Lung (tissue), 12 donors: ENCODE data around the gene AOAH. TPM values are rescaled to one million over a fixed set of nuclear protein-coding genes. Genes with fewer than 3 reads are reported as not detected.

ENCODE experiments used
- ATAC-seq: fragments of 200-7000 bp; cut with Tn5 transposase; one replicate; pipeline ENCODE4 v1.9.1; 2020; ENCODE audit warnings: moderate number of reproducible peaks; ENCODE audit not compliant: insufficient read depth, low FRiP score
- DNase-seq, 3 donors: peaks; one replicate each; pipeline ENCODE4 v3.0.0-alpha.2; 2013 to 2017
- H3K27ac ChIP-seq, 2 donors: one replicate each; pipeline ENCODE4 v1.5.1; 2013; ENCODE audit warnings: mild to moderate bottlenecking in 2 of 2, moderate library complexity in 2 of 2, control low read depth in 1 of 2, inconsistent platforms in 1 of 2, low read depth in 1 of 2, low read length in 1 of 2
- H3K27me3 ChIP-seq, 3 donors: one replicate each; pipeline ENCODE4 v1.5.1; 2013; ENCODE audit warnings: low read length in 2 of 3; ENCODE audit not compliant: control insufficient read depth in 3 of 3, insufficient read depth in 3 of 3
- H3K36me3 ChIP-seq, 4 donors: one replicate each; pipeline ENCODE4 v1.5.1; 2013; ENCODE audit warnings: low read length in 4 of 4, mild to moderate bottlenecking in 1 of 4, moderate library complexity in 1 of 4; ENCODE audit not compliant: control insufficient read depth in 4 of 4, insufficient read depth in 4 of 4
- H3K4me1 ChIP-seq, 5 donors: one replicate each; pipeline ENCODE4 v1.5.1; 2013; ENCODE audit warnings: low read length in 5 of 5, mild to moderate bottlenecking in 2 of 5, moderate library complexity in 1 of 5; ENCODE audit not compliant: control insufficient read depth in 5 of 5, insufficient read depth in 5 of 5
- H3K4me3 ChIP-seq: one replicate; pipeline ENCODE4 v1.5.1; 2013; ENCODE audit warnings: mild to moderate bottlenecking, control low read depth, moderate library complexity
- H3K9ac ChIP-seq, 2 donors: one replicate each; pipeline ENCODE4 v1.5.1; 2013; ENCODE audit warnings: low read length in 2 of 2, control low read depth in 1 of 2; ENCODE audit not compliant: insufficient read depth in 1 of 2
- H3K9me3 ChIP-seq, 4 donors: one replicate each; pipeline ENCODE4 v1.5.1; 2013; ENCODE audit warnings: low read length in 3 of 4, mild to moderate bottlenecking in 1 of 4, moderate library complexity in 1 of 4; ENCODE audit not compliant: control insufficient read depth in 4 of 4, insufficient read depth in 3 of 4
- WGBS, 2 donors: extraction: QIAGEN DNeasy Blood & Tissue Kit; methylation state at CpG; one replicate each; pipeline ENCODE4 v1.1.7; 2013; 5-methylcytosine and 5-hydroxymethylcytosine counted together
- polyA plus RNA-seq, 2 donors: library from polyadenylated mRNA; stranded (reverse); fragments of 200-250 nt; gene quantifications; one replicate each; pipeline ENCODE4 v1.2.1, GENCODE V29; 2013
- total RNA-seq, 2 donors: library from RNA; depleted of rRNA in 1 of 2; stranded (reverse); fragments of >200 nt in 1 of 2; gene quantifications; one replicate each; pipeline ENCODE4 v1.2.1, GENCODE V29; 2014 to 2021
- TF ChIP-seq, protein P1 (sequence below): IDR thresholded peaks from 2 replicates; pipeline ENCODE4 v1.5.1; 2012; ENCODE audit warnings: mild to moderate bottlenecking; ENCODE audit errors: control extremely low read depth, extremely low read depth
- donor health status: control.
- donor health status: control.
- donor health status: Bipolar disorder and iron deficiency.
- donor health status: healthy.
- donor health status: DM: yes; HTN: yes; CAD: no.

Gene AOAH
- total and polyA plus RNA-seq, 4 donors = 4.7 to 36.4 (median 29.0) TPM

DNA sequence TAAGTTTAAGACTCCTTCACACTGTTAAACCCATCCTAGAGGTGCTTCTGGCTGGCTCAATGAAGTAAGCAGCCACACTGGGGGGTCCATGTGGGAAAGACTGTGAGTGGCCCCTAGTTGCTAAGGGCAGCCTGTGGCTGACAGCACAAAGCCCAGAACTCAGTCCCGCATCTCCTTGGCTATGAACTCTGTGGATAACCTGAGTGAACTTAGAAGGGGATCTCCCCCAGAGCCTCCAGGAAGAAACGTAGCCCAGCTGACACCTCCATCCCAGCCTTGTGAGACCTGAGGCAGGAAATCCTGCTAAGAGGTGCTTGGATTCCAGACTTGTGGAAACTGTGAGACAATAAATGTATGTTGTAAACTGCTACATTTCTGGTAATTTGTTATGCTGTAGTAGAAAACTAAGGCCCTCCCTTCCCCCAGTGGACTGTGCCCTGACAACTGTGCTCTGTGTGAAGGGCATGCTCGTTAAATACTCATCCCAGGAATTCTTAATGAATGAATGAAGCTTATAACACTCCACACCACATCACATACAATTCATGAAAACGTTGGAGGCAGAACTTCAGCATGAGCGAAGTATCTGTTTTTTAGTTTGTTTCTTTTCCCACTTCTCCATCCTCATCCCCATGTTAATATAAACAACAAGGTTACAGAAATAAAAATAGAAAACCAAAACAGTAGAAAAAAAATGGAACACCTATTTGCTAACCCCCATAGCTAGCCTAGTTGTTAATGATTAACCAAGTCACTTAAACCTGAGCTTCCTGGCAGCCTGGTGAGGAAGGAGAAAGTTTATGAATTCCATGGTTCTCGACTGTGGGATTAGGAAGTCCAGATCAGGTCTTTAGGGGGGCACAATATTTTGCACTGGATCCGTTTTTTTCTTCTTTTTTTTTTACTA is 36.8 kb upstream of the AOAH start:
- 80 to 96% methylated on average over 7 of the region's 7 CpGs for WGBS, 2 donors
- Histone ChIP-seq H3K4me3 (no peak overlapping the region), H3K27me3 (no peaks in the 10 kb centered on the region), H3K36me3 (no peaks in the 10 kb centered on the region), H3K9ac (no peak overlapping the region), H3K4me1 (no peaks in the 10 kb centered on the region), H3K27ac (no peak overlapping the region), H3K9me3 (no peaks in the 10 kb centered on the region)
- ATAC-seq = no peak
- TF ChIP-seq, protein P1, sequence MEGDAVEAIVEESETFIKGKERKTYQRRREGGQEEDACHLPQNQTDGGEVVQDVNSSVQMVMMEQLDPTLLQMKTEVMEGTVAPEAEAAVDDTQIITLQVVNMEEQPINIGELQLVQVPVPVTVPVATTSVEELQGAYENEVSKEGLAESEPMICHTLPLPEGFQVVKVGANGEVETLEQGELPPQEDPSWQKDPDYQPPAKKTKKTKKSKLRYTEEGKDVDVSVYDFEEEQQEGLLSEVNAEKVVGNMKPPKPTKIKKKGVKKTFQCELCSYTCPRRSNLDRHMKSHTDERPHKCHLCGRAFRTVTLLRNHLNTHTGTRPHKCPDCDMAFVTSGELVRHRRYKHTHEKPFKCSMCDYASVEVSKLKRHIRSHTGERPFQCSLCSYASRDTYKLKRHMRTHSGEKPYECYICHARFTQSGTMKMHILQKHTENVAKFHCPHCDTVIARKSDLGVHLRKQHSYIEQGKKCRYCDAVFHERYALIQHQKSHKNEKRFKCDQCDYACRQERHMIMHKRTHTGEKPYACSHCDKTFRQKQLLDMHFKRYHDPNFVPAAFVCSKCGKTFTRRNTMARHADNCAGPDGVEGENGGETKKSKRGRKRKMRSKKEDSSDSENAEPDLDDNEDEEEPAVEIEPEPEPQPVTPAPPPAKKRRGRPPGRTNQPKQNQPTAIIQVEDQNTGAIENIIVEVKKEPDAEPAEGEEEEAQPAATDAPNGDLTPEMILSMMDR = no peak
- no peak for DNase-seq

DNA sequence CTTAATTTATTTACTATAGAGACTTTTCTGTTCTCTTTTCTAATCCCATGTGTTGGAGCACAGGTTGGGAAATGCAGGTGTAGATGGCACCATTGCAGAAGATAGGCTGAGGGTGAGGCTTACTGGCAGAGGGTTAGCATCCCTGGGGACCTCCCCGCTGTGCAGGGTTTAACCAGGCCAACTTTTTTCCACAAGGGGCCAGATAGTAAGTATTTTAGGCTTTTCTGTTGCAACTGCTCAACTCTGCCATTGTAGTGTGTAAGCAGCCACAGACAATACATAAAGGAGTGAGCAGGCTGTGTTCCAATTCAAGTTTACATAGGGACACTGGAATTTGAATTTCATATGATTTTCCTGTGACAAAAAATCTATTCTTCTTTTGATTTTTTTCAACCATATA is 34.6 kb upstream of the AOAH start:
- TF ChIP-seq, protein P1 = no peak
- H3K9me3 ChIP-seq = no peaks in the 10 kb centered on the region
- no peaks in the 10 kb centered on the region for H3K27me3 ChIP-seq
- WGBS, 2 donors = 85 to 89% methylated on average over 1 of the region's 1 CpG
- ATAC-seq = no peak
- H3K9ac ChIP-seq = no peak overlapping the region
- no peaks in the 10 kb centered on the region for H3K4me1 ChIP-seq
- H3K4me3 ChIP-seq = no peak overlapping the region
- no peak overlapping the region for H3K27ac ChIP-seq
- DNase-seq = no peak
- H3K36me3 ChIP-seq = no peaks in the 10 kb centered on the region

DNA sequence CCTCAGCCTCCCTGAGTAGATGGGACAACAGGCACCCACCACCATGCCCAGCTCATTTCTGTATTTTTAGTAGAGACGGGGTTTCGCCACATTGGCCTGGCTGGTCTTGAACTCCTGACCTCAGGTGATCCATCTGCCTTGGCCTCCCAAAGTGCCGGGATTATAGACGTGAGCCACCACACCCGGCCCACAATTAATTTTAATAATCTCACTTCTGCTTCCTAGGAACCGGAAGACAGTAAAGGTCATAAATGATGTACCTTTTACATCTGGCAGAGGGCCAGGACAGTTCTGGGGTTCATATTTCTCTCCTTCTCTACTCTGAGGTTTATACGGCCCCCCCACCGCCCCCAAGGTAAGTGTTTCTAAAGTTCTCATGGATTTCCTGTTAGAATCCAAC is 31.2 kb upstream of the AOAH start:
- ATAC-seq (no peak), DNase-seq (no peak)
- TF ChIP-seq, protein P1 = no peak
- H3K9ac ChIP-seq = no peak overlapping the region
- 82 to 83% methylated on average over 8 of the region's 8 CpGs for WGBS, 2 donors
- H3K4me1 ChIP-seq = no peaks in the 10 kb centered on the region
- H3K9me3 ChIP-seq = no peaks in the 10 kb centered on the region
- H3K4me3 ChIP-seq = no peak overlapping the region
- no peaks in the 10 kb centered on the region for H3K27me3 ChIP-seq
- no peak overlapping the region for H3K27ac ChIP-seq
- H3K36me3 ChIP-seq = no peaks in the 10 kb centered on the region
